ENCODE data around the gene CST4. TPM values are rescaled to one million over a fixed set of nuclear protein-coding genes. Genes with fewer than 3 reads are reported as not detected.
"Not testable (repeated sequence)": the region's sequence is repeated elsewhere in the genome, so short reads cannot be mapped to it uniquely, and the experiment has no call there.

CST4 gene
- total and polyA plus RNA-seq, 7 donors = not detected

DNA sequence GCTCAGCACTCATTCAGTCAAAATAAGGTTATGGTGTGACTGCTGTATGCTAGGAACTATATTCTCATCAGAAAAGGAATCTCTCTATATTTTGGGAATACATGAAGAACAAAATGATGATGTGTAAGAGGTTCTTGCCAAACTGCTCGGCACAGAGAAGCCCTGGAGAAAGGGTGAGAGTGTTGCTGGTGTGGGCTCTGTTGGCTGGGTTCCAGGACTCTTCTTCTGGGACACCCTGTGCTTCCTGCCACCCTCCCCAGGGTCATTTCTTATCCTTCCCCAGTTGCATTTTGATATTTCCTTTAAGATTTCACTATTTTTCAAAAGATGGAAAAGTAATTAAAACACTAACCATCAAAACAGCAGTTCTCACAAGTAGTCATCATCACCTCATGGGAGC is 33.1 kb upstream of the CST4 start:
- no peaks in the 10 kb centered on the region for H3K27me3 ChIP-seq
- 61 to 67% methylated on average over 1 of the region's 1 CpG for WGBS, 2 donors
- no peaks in the 10 kb centered on the region for H3K9me3 ChIP-seq
- intact Hi-C loops (cut with DNase I) = no loop called here
- no peaks in the 10 kb centered on the region for H3K36me3 ChIP-seq
- no peaks in the 10 kb centered on the region for H3K4me1 ChIP-seq
- no peak overlapping the region for H3K27ac ChIP-seq
- no peak overlapping the region for H3K4me3 ChIP-seq
- TF ChIP-seq POLR2A (IDR thresholded peaks at IDR 0.05) (no peak), EP300 (IDR thresholded peaks at IDR 0.05) (no peak), POLR2AphosphoS5 (IDR thresholded peaks at IDR 0.05) (no peak)
- TF ChIP-seq, protein P1, sequence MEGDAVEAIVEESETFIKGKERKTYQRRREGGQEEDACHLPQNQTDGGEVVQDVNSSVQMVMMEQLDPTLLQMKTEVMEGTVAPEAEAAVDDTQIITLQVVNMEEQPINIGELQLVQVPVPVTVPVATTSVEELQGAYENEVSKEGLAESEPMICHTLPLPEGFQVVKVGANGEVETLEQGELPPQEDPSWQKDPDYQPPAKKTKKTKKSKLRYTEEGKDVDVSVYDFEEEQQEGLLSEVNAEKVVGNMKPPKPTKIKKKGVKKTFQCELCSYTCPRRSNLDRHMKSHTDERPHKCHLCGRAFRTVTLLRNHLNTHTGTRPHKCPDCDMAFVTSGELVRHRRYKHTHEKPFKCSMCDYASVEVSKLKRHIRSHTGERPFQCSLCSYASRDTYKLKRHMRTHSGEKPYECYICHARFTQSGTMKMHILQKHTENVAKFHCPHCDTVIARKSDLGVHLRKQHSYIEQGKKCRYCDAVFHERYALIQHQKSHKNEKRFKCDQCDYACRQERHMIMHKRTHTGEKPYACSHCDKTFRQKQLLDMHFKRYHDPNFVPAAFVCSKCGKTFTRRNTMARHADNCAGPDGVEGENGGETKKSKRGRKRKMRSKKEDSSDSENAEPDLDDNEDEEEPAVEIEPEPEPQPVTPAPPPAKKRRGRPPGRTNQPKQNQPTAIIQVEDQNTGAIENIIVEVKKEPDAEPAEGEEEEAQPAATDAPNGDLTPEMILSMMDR (IDR thresholded peaks at IDR 0.05) = no peak
- no peak for DNase-seq

DNA sequence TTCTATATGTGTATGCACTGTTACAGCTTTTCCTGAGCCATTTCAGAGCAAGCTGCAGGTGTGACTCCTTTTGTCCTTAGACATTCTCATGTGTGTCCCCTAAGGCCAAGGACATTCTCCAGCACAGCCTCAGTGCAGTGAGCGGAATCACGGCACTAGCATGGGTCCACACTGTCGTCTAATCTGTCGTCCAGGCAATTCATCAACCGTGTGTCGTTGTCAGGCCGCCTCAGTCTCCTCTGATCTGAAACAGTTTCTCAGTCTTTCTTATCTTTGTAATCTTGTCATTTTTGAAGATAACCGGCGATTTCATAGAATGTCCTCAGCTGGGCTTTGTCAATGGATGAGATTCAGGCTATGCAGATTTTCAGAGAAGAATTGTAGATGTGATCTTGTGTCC is 30.5 kb upstream of the CST4 start:
- H3K36me3 ChIP-seq; intact Hi-C loops (cut with DNase I): not testable (repeated sequence)
- 73 to 74% methylated on average over 9 of the region's 9 CpGs for WGBS, 2 donors

DNA sequence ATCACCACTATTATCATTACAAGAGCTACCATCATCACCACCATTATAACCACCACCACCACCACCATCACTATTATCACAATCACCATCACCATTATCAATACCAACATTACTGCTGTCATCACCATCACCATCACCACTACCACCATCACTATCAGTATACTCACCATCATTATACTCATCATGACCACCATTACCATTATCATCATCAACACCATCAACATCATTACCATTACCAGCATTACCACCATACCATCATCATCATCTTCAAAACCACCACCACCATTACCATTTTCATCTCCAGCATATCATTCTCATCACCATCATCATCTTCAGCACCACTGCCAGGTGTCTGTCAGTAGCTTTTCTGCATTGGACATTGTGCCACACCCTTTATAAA is 22.9 kb upstream of the CST4 start:
- H3K36me3 ChIP-seq; H3K27ac ChIP-seq; H3K4me3 ChIP-seq; H3K27me3 ChIP-seq; H3K9me3 ChIP-seq; intact Hi-C loops (cut with DNase I); H3K4me1 ChIP-seq; DNase-seq: not testable (repeated sequence)

More for the DNA sequence above, 30.5 kb upstream of the CST4 start:
- not testable (repeated sequence) for H3K27ac ChIP-seq, H3K4me3 ChIP-seq, DNase-seq, H3K9me3 ChIP-seq, H3K27me3 ChIP-seq, H3K4me1 ChIP-seq

DNA sequence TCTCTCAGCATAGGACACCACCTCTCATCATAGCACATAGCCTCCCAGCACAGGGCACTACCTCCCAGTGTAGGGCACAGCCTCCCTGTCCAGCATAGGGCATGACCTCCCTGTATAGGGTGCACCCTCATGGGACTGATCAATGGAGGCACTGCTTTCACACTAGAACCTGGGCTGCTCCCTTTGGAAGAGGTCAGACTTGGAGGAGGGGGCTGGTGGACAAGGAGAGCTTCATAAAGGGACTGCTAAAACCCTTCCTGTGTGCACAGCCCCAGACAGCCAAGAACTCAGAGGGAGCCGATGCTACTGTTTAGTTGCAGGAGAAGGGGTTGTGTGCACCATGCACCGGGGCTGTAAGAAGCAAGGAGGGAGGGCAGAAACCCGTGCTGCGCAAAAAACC is 21.9 kb upstream of the CST4 start:
- DNase-seq = no peak
- Histone ChIP-seq H3K27me3 (no peaks in the 10 kb centered on the region), H3K36me3 (no peaks in the 10 kb centered on the region), H3K4me3 (no peak overlapping the region), H3K4me1 (no peaks in the 10 kb centered on the region), H3K27ac (no peak overlapping the region), H3K9me3 (no peaks in the 10 kb centered on the region)
- intact Hi-C loops (cut with DNase I) = no loop called here
- 91 to 92% methylated on average over 4 of the region's 4 CpGs for WGBS, 2 donors
- TF ChIP-seq, protein P1 (IDR thresholded peaks at IDR 0.05) = no peak
- TF ChIP-seq POLR2A (IDR thresholded peaks at IDR 0.05) = no peak
- no peak for TF ChIP-seq EP300 (IDR thresholded peaks at IDR 0.05)
- no peak for TF ChIP-seq POLR2AphosphoS5 (IDR thresholded peaks at IDR 0.05)

DNA sequence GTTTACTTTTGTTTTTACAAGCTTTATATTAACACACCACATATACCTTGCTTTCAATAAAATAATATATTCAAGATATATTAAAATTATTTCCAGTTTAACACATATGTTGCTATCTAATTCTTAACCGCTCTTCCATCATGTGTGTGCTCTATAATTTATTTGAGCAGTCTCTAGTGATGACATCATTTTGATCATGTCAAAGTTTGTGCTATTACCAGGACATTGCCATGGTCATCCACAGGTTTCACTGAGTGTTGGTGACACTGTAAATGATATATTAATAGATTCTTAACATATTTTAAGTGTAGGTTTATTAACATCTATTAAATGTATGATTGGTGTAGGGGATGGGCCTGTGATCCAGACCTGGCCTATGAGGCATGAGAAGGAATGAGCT is 17.1 kb upstream of the CST4 start:
- intact Hi-C loops (cut with DNase I) = no loop called here
- DNase-seq = no peak
- Histone ChIP-seq H3K27ac (no peak overlapping the region), H3K36me3 (no peaks in the 10 kb centered on the region), H3K9me3 (no peaks in the 10 kb centered on the region), H3K4me1 (no peaks in the 10 kb centered on the region), H3K27me3 (no peaks in the 10 kb centered on the region), H3K4me3 (no peak overlapping the region)
- TF ChIP-seq, protein P1 (IDR thresholded peaks at IDR 0.05) = no peak
- TF ChIP-seq POLR2AphosphoS5 (IDR thresholded peaks at IDR 0.05) (no peak), POLR2A (IDR thresholded peaks at IDR 0.05) (no peak), EP300 (IDR thresholded peaks at IDR 0.05) (no peak)
- 93 to 99% methylated on average over 1 of the region's 1 CpG for WGBS, 2 donors

DNA sequence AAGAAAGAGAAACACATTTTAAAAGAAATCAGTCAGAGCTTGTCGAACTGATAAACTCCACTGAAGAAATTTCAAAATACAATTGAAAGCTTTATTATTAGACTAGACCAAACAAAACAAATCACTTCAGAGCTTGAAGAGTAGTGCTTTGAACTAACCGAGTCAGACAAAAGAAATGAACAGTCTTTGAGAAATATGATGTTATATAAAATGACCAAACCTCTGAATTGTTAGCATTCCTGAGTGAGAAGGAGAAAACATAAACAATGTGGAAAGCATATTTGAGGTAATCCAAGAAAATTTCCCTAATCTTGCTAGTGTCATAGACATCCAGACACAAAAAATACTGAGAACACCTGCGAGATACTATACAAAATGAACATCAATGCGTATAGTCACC is 13.2 kb upstream of the CST4 start:
- Histone ChIP-seq H3K27ac (no peak overlapping the region), H3K36me3 (no peaks in the 10 kb centered on the region), H3K27me3 (peaks cover 0 to 6% (median 0%) of the 10 kb centered on the region in 3 donors), H3K4me3 (no peak overlapping the region), H3K9me3 (no peaks in the 10 kb centered on the region), H3K4me1 (no peaks in the 10 kb centered on the region)
- no peak for DNase-seq
- WGBS, 2 donors = 81 to 88% methylated on average over 4 of the region's 4 CpGs
- TF ChIP-seq, protein P1 (IDR thresholded peaks at IDR 0.05) = no peak
- intact Hi-C loops (cut with DNase I) = no loop called here

All from sigmoid colon (tissue), 7 donors.